ENCODE results near the gene TGM1.

GRCh38 chr14:24297190-24297964 lies 34.4 kb upstream of the TGM1 start:
- TF ChIP-seq CTCF (IDR thresholded peaks at IDR 0.05) (peak; percentile 58), EP300 (IDR thresholded peaks at IDR 0.05) (no peak), RAD21 (conservative IDR thresholded peaks at IDR 0.05 in 1 of 2, IDR thresholded peaks at IDR 0.05 in 1 of 2) (peak; percentile 28 to 33; a peak in 3 of 5 replicates), ZC3H11A (IDR thresholded peaks at IDR 0.05) (no peak), MAX (IDR thresholded peaks at IDR 0.05) (no peak), POLR2A (IDR thresholded peaks at IDR 0.05; ENCODE audit: low read length) (no peak), REST (IDR thresholded peaks at IDR 0.05) (no peak), HOXB5 (CRISPR knock-in tag; IDR thresholded peaks at IDR 0.05) (no peak), EHF (CRISPR knock-in tag; IDR thresholded peaks at IDR 0.05) (no peak), HOXA7 (CRISPR knock-in tag; IDR thresholded peaks at IDR 0.05) (no peak)
